Endodermal cell (in vitro differentiated cells): ENCODE measurements around the gene SLC22A3. TPM values are rescaled to one million over a fixed set of nuclear protein-coding genes. Genes with fewer than 3 reads are reported as not detected.

Experiments
- DNase-seq: peaks from one replicate; pipeline ENCODE4 v3.0.0-alpha.2; 2017
- H3K27ac ChIP-seq: 2 replicates; pipeline ENCODE4 v1.5.1; 2013; ENCODE audit warnings: mild to moderate bottlenecking, low read depth, low read length, moderate library complexity
- H3K27me3 ChIP-seq: 2 replicates; pipeline ENCODE4 v1.6.1; 2013; ENCODE audit warnings: mild to moderate bottlenecking, low read length, moderate library complexity; ENCODE audit not compliant: insufficient read depth, control insufficient read depth, poor library complexity, severe bottlenecking
- H3K36me3 ChIP-seq: 2 replicates; pipeline ENCODE4 v1.7.0; 2013; ENCODE audit warnings: mild to moderate bottlenecking, low read length, moderate library complexity; ENCODE audit not compliant: control insufficient read depth, insufficient read depth
- H3K4me1 ChIP-seq: one replicate; pipeline ENCODE4 v1.7.0; 2013; ENCODE audit warnings: low read length; ENCODE audit not compliant: control insufficient read depth, insufficient read depth
- H3K4me3 ChIP-seq: 2 replicates; pipeline ENCODE4 v1.5.1; 2013; ENCODE audit warnings: mild to moderate bottlenecking, low read length, moderate library complexity
- H3K9ac ChIP-seq: 2 replicates; pipeline ENCODE4 v1.6.1; 2013; ENCODE audit warnings: mild to moderate bottlenecking, low read length, moderate library complexity; ENCODE audit not compliant: poor library complexity, severe bottlenecking; ENCODE audit errors: extremely low read depth
- H3K9me3 ChIP-seq: 2 replicates; pipeline ENCODE4 v1.6.1; 2013; ENCODE audit warnings: mild to moderate bottlenecking, low read length, moderate library complexity; ENCODE audit not compliant: control insufficient read depth
- H3K27ac Mint-ChIP-seq: 2 replicates; pipeline ENCODE4 v1.8.0; 2020; ENCODE audit warnings: mixed read lengths
- H3K27me3 Mint-ChIP-seq: 2 replicates; pipeline ENCODE4 v1.8.0; 2021; ENCODE audit warnings: mild to moderate bottlenecking, mixed read lengths; ENCODE audit not compliant: insufficient read depth
- H3K36me3 Mint-ChIP-seq: 2 replicates; pipeline ENCODE4 v1.8.0; 2020; ENCODE audit warnings: low read depth, mixed read lengths
- H3K4me1 Mint-ChIP-seq: 2 replicates; pipeline ENCODE4 v1.8.0; 2020; ENCODE audit warnings: mixed read lengths
- H3K4me3 Mint-ChIP-seq: 2 replicates; pipeline ENCODE4 v1.8.0; 2020; ENCODE audit warnings: mild to moderate bottlenecking, moderate library complexity, mixed read lengths
- H3K9me3 Mint-ChIP-seq: 2 replicates; pipeline ENCODE4 v1.8.0; 2020; ENCODE audit warnings: mild to moderate bottlenecking, mixed read lengths
- WGBS, 2 experiments: methylation state at CpG; one replicate each; pipeline versions ENCODE4 v1.1.5 to v1.1.7; 2013; ENCODE audit warnings: missing lambda C conversion rate in 2 of 2, mixed read lengths in 1 of 2; ENCODE audit not compliant: insufficient coverage in 1 of 2, insufficient read length in 1 of 2; 5-methylcytosine and 5-hydroxymethylcytosine counted together
- total RNA-seq, 2 donors: library from RNA; stranded (reverse); fragmentation: NEBNext Ultra II Directional in 1 of 2; extraction: Animal tissue kit (Norgen Biotek cat#: 25700) in 1 of 2; gene quantifications; 2 replicates in 1 of 2; 3 replicates in 1 of 2; pipeline ENCODE4 v1.2.1, GENCODE V29; 2021
- TF ChIP-seq, protein P1 (sequence below): fragments of 200-600 bp; sonication (generic); conservative IDR thresholded peaks from 2 replicates; pipeline ENCODE4 v1.5.0; 2021; ENCODE audit warnings: antibody characterized with exemption, mild to moderate bottlenecking

Gene SLC22A3
- total RNA-seq, 2 donors from 2014 or later, result 3.1 to 7.4 TPM

DNA sequence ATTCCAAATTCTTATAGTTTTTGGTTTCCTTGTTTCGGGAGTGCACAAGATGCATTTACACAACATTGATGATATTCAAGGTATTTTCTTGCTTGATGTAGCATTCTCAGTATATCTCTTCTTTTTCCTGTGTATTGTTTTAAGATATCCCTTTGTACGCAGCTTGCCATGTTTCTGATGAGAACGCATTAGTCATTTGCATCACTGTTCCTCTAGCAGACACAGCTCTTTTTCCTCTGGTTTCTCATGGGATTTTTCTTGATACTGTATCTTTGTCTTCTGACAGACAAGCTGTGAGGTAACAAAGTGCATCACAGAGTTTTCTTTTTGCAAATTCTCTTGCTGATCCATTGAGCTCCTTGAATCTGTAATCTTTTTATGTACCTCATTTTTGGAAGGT, 146.4 kb downstream of the SLC22A3 start:
- no peaks in the 10 kb centered on the region for H3K27me3 Mint-ChIP-seq
- Histone ChIP-seq H3K36me3 (no peaks in the 10 kb centered on the region), H3K9ac (no peak overlapping the region), H3K27me3 (no peaks in the 10 kb centered on the region), H3K27ac (no peak overlapping the region), H3K9me3 (no peaks in the 10 kb centered on the region), H3K4me3 (no peak overlapping the region), H3K4me1 (no peaks in the 10 kb centered on the region)
- H3K9me3 Mint-ChIP-seq, result no peaks in the 10 kb centered on the region
- H3K4me3 Mint-ChIP-seq, result no peak overlapping the region
- H3K36me3 Mint-ChIP-seq, result peaks cover 11% of the 10 kb centered on the region
- DNase-seq, result no peak
- no peaks in the 10 kb centered on the region for H3K4me1 Mint-ChIP-seq
- WGBS, 2 experiments, result 91 to 93% methylated on average over 2 to 3 of the region's 3 CpGs
- TF ChIP-seq, protein P1, sequence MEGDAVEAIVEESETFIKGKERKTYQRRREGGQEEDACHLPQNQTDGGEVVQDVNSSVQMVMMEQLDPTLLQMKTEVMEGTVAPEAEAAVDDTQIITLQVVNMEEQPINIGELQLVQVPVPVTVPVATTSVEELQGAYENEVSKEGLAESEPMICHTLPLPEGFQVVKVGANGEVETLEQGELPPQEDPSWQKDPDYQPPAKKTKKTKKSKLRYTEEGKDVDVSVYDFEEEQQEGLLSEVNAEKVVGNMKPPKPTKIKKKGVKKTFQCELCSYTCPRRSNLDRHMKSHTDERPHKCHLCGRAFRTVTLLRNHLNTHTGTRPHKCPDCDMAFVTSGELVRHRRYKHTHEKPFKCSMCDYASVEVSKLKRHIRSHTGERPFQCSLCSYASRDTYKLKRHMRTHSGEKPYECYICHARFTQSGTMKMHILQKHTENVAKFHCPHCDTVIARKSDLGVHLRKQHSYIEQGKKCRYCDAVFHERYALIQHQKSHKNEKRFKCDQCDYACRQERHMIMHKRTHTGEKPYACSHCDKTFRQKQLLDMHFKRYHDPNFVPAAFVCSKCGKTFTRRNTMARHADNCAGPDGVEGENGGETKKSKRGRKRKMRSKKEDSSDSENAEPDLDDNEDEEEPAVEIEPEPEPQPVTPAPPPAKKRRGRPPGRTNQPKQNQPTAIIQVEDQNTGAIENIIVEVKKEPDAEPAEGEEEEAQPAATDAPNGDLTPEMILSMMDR, result no peak
- H3K27ac Mint-ChIP-seq, result no peak overlapping the region

DNA sequence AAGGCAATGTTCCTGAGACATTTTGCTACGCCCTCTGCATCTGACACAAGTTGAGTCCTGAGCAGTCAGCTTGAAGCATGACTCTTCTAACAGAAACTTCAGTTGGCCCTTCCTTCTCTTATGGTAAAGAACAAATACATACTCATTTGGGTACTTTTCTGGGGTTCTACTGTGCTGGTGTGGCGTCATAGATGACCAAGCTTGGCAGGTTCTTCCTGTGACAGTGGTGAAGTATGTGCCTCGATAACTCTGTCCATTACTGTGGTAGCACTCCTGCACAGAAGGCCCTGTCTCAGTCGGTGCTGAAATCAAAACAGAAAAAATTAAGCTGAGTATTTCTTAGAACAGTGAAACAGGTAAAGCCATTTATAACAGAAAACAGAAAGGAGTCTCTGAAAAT, 152.5 kb downstream of the SLC22A3 start:
- Histone ChIP-seq H3K27ac (no peak overlapping the region), H3K9me3 (no peaks in the 10 kb centered on the region), H3K36me3 (no peaks in the 10 kb centered on the region), H3K4me1 (no peaks in the 10 kb centered on the region), H3K27me3 (no peaks in the 10 kb centered on the region), H3K4me3 (no peak overlapping the region), H3K9ac (no peak overlapping the region)
- DNase-seq, result no peak
- Mint-ChIP-seq H3K27ac (no peak overlapping the region), H3K4me3 (no peak overlapping the region), H3K4me1 (no peaks in the 10 kb centered on the region), H3K36me3 (peaks cover 8% of the 10 kb centered on the region), H3K9me3 (peaks cover 23% of the 10 kb centered on the region), H3K27me3 (no peaks in the 10 kb centered on the region)
- 93 to 100% methylated on average over 3 to 4 of the region's 4 CpGs for WGBS, 2 experiments
- TF ChIP-seq, protein P1, result no peak

Other genes with a start within 250 kb of the SLC22A3 start
- 1 to 10 TPM in 1 of 2 donors, not detected in 1; 1.0 TPM for gene SLC22A1, start 226.6 kb upstream of the SLC22A3 start, total RNA-seq
- gene SLC22A2, start 89.6 kb upstream of the SLC22A3 start, total RNA-seq, result under 1 TPM; 0.64 to 1.00 TPM